HL-60 (cell line): ENCODE data around the gene TRIM28.
"Not testable (repeated sequence)": the region's sequence is repeated elsewhere in the genome, so short reads cannot be mapped to it uniquely, and the experiment has no call there.

ENCODE experiments used
- DNase-seq, 2 experiments: peaks; one replicate each; pipeline ENCODE4 v3.0.0-alpha.2; 2010 to 2020; ENCODE audit warnings: low read depth in 1 of 2, low spot score in 1 of 2
- H3K27ac ChIP-seq: fragments of 250-450 bp; sonication (Bioruptor Pico); replicated peaks from 2 replicates; pipeline ENCODE4 v1.5.1; 2020; ENCODE audit warnings: mild to moderate bottlenecking, moderate library complexity
- H3K27me3 ChIP-seq: fragments of 250-450 bp; sonication (Bioruptor Pico); 2 replicates; pipeline ENCODE4 v1.5.1; 2021; ENCODE audit warnings: mild to moderate bottlenecking, moderate library complexity; ENCODE audit not compliant: insufficient read depth, poor library complexity, severe bottlenecking
- H3K4me3 ChIP-seq: replicated peaks from 2 replicates; pipeline ENCODE4 v1.5.1; 2011; ENCODE audit warnings: mild to moderate bottlenecking, control low read depth, low read length; ENCODE audit not compliant: insufficient read depth
- GABPA ChIP-seq: IDR thresholded peaks from 2 replicates; pipeline ENCODE4 v1.6.1; 2012; ENCODE audit warnings: low read depth
- POLR2AphosphoS5 ChIP-seq: IDR thresholded peaks from 2 replicates; pipeline ENCODE4 v1.6.1; 2012; ENCODE audit warnings: low read depth
- SPI1 ChIP-seq: IDR thresholded peaks from 2 replicates; pipeline ENCODE4 v1.6.1; 2012; ENCODE audit warnings: low read depth, mild to moderate bottlenecking, borderline replicate concordance
- TF ChIP-seq, protein P1 (sequence below): IDR thresholded peaks from one replicate; pipeline ENCODE4 v1.5.1; 2011; ENCODE audit warnings: low read length, control low read depth, inconsistent platforms; ENCODE audit not compliant: insufficient read depth
- TF ChIP-seq, protein P2 (sequence below): IDR thresholded peaks from 2 replicates; pipeline ENCODE4 v1.6.1; 2012; ENCODE audit warnings: low read depth; ENCODE audit not compliant: insufficient replicate concordance

The TRIM28 gene

DNA sequence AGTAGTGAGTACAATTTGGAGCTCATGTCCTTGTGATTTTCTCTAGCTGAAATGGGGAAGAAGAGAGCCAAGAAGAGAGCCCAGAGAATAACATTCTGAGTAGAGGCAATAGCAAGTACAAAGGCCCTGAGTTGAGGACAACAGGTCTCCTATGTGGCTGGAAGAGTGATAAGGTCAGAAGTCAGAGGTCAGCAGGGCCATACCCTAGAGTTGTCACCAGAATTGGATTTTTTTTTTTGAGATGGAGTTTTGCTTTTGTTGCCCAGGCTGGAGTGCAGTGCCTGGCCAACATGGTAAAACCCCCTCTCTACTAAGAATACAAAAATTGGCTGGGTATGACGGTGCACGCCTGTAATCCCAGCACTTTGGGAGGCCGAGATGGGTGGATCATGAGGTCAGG is 8.0 kb upstream of the TRIM28 start:
- no peak for TF ChIP-seq POLR2AphosphoS5
- TF ChIP-seq, protein P1, sequence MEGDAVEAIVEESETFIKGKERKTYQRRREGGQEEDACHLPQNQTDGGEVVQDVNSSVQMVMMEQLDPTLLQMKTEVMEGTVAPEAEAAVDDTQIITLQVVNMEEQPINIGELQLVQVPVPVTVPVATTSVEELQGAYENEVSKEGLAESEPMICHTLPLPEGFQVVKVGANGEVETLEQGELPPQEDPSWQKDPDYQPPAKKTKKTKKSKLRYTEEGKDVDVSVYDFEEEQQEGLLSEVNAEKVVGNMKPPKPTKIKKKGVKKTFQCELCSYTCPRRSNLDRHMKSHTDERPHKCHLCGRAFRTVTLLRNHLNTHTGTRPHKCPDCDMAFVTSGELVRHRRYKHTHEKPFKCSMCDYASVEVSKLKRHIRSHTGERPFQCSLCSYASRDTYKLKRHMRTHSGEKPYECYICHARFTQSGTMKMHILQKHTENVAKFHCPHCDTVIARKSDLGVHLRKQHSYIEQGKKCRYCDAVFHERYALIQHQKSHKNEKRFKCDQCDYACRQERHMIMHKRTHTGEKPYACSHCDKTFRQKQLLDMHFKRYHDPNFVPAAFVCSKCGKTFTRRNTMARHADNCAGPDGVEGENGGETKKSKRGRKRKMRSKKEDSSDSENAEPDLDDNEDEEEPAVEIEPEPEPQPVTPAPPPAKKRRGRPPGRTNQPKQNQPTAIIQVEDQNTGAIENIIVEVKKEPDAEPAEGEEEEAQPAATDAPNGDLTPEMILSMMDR: no peak
- no peak for TF ChIP-seq GABPA
- no peak for TF ChIP-seq SPI1
- Histone ChIP-seq H3K4me3 (no peak overlapping the region), H3K27ac (no peak overlapping the region), H3K27me3 (peaks cover 9% of the 10 kb centered on the region)
- no peak for DNase-seq

DNA sequence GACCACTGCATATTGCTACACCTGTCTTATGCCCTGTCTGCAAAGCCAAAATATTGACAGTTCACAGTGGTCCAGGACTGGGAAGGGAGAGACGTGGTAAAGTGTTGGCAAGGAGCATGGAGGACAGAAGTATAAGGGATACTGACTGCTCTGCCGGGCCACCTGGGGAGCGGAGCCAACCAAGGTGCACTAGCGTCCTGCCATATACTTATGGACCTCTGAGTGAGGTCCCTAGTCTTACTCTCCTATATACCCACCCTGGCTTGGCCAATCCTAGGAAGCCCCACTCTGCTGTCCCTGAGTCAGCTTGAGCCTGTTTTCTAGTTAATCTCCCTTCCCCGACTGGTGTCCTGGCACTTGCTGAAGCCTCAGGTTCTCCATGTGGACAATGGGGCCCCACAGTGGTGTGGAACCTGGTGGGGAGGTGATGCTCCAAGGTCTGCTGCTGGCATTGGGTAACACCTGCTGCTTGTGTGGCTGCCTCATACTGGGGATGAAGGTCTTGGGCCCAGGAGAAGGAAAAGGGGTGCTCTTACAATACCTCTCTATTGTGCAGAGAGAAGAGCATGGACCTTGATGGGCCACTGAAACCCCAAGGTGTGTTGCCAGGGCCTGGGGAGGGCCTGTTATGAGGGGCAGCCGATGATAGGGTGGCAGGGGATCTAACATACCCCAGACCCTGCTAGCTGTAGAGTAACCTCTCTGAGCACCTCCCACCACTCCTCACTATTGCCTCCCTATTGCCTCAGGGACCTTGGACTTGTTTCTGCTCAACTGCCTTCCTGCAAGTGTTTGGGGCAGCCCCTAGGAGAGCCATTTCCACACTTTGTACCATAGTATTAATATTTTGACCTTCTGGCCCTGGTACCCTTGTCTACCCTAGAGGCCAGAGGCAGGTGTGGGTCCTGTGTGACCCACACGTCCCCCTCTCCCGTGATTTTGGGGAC is 6.7 kb upstream of the TRIM28 start:
- no peak overlapping the region for H3K27ac ChIP-seq
- no peak for DNase-seq
- no peak overlapping the region for H3K4me3 ChIP-seq
- H3K27me3 ChIP-seq: peaks cover 9% of the 10 kb centered on the region
- TF ChIP-seq POLR2AphosphoS5 (no peak), SPI1 (no peak), GABPA (no peak)
- TF ChIP-seq, protein P1: no peak
- TF ChIP-seq, protein P2, sequence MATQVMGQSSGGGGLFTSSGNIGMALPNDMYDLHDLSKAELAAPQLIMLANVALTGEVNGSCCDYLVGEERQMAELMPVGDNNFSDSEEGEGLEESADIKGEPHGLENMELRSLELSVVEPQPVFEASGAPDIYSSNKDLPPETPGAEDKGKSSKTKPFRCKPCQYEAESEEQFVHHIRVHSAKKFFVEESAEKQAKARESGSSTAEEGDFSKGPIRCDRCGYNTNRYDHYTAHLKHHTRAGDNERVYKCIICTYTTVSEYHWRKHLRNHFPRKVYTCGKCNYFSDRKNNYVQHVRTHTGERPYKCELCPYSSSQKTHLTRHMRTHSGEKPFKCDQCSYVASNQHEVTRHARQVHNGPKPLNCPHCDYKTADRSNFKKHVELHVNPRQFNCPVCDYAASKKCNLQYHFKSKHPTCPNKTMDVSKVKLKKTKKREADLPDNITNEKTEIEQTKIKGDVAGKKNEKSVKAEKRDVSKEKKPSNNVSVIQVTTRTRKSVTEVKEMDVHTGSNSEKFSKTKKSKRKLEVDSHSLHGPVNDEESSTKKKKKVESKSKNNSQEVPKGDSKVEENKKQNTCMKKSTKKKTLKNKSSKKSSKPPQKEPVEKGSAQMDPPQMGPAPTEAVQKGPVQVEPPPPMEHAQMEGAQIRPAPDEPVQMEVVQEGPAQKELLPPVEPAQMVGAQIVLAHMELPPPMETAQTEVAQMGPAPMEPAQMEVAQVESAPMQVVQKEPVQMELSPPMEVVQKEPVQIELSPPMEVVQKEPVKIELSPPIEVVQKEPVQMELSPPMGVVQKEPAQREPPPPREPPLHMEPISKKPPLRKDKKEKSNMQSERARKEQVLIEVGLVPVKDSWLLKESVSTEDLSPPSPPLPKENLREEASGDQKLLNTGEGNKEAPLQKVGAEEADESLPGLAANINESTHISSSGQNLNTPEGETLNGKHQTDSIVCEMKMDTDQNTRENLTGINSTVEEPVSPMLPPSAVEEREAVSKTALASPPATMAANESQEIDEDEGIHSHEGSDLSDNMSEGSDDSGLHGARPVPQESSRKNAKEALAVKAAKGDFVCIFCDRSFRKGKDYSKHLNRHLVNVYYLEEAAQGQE: no peak

DNA sequence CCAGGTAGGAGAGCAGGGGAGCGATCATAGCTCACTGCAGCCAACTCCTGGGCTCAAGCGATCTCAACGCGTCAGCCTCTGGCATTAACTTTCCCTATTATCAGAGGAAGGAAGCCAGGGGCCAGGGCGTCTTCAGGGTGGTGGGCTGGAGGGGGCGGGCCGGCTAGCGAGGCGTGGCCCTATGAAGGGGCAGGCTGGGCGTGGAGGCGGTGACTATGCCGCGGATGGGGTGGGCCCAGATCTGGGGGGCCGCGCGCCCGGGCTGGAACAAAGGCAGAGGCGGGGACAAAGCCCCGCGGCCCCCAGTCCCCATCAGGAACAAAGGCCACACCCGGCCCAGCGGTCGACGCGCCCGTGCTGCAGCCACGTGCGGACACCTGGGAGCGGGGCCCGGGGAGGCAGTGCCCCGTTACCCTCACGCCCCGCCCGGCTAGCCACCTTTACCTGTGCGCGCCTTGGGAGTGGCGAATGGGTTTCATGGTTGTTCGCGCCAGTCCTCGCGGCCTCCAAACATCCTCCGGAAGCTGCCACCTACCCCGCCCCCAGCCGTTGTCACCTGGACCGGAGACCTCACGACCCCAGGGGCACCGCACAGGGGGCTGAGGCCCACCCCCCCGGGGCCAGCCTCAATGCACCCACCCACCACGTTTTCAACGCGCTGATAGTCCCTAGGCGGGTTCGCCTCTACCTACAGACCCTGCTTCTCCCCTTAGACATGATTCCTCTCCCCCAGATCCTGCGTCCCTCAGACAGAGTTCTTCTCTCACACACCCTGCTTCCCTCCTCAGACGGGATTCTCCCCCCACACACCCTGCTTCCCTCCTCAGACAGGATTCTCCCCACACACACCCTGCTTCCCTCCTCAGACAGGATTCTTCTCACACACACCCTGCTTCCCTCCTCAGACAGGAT is 5.4 kb upstream of the TRIM28 start:
- H3K27me3 ChIP-seq: peaks cover 9% of the 10 kb centered on the region
- DNase-seq: no peak
- no peak overlapping the region for H3K27ac ChIP-seq
- no peak for TF ChIP-seq SPI1
- TF ChIP-seq, protein P1: no peak
- TF ChIP-seq GABPA: no peak
- TF ChIP-seq POLR2AphosphoS5: no peak
- TF ChIP-seq, protein P2: no peak
- no peak overlapping the region for H3K4me3 ChIP-seq

DNA sequence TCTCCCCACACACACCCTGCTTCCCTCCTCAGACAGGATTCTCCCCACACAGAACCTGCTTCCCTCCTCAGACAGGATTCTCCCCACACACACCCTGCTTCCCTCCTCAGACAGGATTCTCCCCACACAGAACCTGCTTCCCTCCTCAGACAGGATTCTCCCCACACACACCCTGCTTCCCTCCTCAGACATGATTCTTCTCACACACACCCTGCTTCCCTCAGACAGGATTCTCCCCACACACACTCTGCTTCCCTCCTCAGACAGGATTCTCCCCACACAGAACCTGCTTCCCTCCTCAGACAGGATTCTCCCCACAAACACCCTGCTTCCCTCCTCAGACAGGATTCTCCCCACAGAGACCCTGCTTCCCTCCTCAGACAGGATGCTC is 4.7 kb upstream of the TRIM28 start:
- not testable (repeated sequence) for DNase-seq, H3K27me3 ChIP-seq, H3K27ac ChIP-seq, H3K4me3 ChIP-seq

DNA sequence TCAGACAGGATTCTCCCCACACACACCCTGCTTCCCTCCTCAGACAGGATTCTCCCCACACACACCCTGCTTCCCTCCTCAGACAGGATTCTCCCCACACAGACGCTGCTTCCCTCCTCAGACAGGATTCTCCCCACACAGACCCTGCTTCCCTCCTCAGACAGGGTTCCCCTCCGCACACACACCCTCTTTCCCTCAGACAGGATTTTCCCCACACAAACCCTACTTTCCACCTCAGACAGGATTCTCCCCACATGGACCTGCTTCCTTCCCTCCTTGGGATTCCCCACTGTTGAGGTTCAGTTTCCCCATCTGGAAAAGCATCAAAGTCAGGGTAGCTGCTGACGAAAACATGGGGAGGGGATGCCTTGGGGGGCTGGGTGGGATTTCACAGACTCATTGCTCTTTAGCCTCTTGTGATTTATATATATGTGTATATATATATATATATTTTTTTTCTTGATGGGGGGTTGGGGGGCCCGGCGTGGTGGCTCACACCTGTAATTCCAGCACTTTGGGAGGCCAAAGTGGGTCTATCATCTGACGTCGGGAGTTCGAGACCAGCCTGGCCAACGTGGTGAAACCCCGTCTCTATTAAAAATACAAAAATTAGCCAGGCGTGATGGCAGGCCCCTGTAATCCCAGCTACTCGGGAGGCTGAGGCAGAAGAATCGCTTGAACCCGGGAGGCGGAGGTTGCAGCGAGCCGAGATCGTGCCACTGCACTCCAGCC is 1.1 kb upstream of the TRIM28 start:
- peak overlapping the region; percentile 76 for H3K27ac ChIP-seq
- H3K27me3 ChIP-seq, H3K4me3 ChIP-seq, DNase-seq: not testable (repeated sequence)
